Measurements from ENCODE around the gene PRDX1. TPM values are rescaled to one million over a fixed set of nuclear protein-coding genes. Genes with fewer than 3 reads are reported as not detected.
"Not testable (repeated sequence)": the region's sequence is repeated elsewhere in the genome, so short reads cannot be mapped to it uniquely, and the experiment has no call there.

Gene PRDX1
- total RNA-seq, 1 experiment from 2014 or later = 397 TPM

DNA sequence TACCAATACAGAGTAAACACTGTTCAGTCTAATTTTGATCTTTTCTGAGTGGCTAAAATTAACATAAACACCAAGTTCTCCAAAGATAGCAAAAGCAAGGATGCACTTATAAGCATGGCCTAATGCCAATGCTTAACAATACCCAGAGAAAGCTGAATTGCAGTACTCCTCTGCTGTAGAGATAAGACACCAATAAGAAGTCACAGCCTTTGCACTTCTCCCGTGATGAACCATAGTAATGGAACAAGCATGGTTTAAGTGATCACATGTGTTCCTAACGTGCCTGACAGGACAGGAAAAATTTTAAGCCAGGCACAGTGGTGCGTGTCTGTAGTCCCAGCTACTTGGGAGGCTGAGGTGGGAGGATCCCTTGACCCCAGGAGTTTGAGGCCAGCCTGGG is 5.6 kb downstream of the PRDX1 start:
- Histone ChIP-seq H4K20me1 (ENCODE audit: insufficient read depth, low read depth, low read length) (peaks cover 20% of the 10 kb centered on the region), H3K9me3 (ENCODE audit: low read length) (no peaks in the 10 kb centered on the region), H3K79me2 (ENCODE audit: low read length) (peaks cover 35% of the 10 kb centered on the region), H3K9ac (ENCODE audit: low read length) (no peak overlapping the region), H3K4me3 (ENCODE audit: low read length) (no peak overlapping the region), H3K4me2 (ENCODE audit: low read depth, low read length, poor library complexity, severe bottlenecking) (no peak overlapping the region), H3K36me3 (ENCODE audit: insufficient read depth, low read length) (peaks cover 51% of the 10 kb centered on the region), H3K4me1 (ENCODE audit: low read length) (peaks cover 20% of the 10 kb centered on the region), H2AFZ (ENCODE audit: low read length) (no peak overlapping the region), H3K27me3 (ENCODE audit: low read length) (no peaks in the 10 kb centered on the region), H3K9me2 (replicated peaks; ENCODE audit: insufficient read depth, low read length) (no peaks in the 10 kb centered on the region), H3K27ac (ENCODE audit: low read length) (no peak overlapping the region)
- DNase-seq = no peak

DNA sequence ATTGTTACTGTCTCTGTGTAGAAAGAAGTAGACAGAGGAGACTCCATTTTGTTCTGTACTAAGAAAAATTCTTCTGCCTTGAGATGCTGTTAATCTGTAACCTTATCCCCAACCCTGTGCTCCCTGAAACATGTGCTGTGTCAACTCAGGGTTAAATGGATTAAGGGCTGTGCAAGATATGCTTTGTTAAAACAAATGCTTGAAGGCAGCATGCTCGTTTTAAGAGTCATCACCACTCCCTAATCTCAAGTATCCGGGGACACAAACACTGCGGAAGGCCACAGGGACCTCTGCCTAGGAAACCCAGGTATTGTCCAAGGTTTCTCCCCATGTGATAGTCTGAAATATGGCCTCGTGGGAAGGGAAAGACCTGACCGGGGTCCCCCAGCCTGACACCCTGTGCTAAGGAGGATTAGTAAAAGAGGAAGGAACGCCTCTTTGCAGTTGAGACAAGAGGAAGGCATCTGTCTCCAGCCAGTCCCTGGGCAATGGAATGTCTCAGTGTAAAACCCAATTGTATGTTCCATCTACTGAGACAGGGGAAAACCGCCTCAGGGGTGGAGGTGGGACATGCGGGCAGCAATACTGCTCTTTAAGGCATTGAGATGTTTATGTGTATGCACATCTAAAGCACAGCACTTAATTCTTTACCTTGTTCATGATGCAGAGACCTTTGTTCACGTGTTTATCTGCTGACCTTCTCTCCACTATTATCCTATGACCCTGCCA is 8.0 kb downstream of the PRDX1 start:
- not testable (repeated sequence) for H3K4me1 ChIP-seq (ENCODE audit: low read length); H2AFZ ChIP-seq (ENCODE audit: low read length); H3K27ac ChIP-seq (ENCODE audit: low read length); H3K4me2 ChIP-seq (ENCODE audit: low read depth, low read length, poor library complexity, severe bottlenecking); H3K9ac ChIP-seq (ENCODE audit: low read length); DNase-seq; H3K9me2 ChIP-seq (replicated peaks; ENCODE audit: insufficient read depth, low read length); H4K20me1 ChIP-seq (ENCODE audit: insufficient read depth, low read depth, low read length); H3K9me3 ChIP-seq (ENCODE audit: low read length); H3K27me3 ChIP-seq (ENCODE audit: low read length); H3K4me3 ChIP-seq (ENCODE audit: low read length)
- H3K36me3 ChIP-seq (ENCODE audit: insufficient read depth, low read length) = peaks cover 64% of the 10 kb centered on the region
- peaks cover 11% of the 10 kb centered on the region for H3K79me2 ChIP-seq (ENCODE audit: low read length)

DNA sequence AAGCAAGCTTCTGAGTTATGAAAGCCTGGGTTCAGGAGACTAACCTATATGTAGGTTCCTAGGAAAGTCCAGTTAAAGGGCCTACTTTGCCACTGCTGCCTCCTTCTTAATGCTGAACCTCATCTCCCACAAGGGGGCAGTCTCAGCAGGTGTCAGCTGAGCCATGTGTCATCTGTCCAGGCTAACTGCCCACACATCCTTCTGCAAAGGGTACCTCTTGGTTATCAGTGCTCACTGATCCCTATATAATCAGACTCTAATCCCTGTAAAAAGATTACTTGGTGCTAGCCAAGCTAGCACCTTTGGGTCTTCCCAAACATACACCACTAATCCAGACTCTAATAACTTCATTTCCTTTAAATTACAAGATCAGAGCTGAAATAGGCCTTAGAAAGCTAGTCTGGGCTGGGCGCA is 9.0 kb downstream of the PRDX1 start:
- Histone ChIP-seq H3K9me3 (ENCODE audit: low read length) (no peaks in the 10 kb centered on the region), H4K20me1 (ENCODE audit: insufficient read depth, low read depth, low read length) (peaks cover 9% of the 10 kb centered on the region; the same call in 1 of the 2 replicates), H3K36me3 (ENCODE audit: insufficient read depth, low read length) (peaks cover 58% of the 10 kb centered on the region), H3K27ac (ENCODE audit: low read length) (no peak overlapping the region), H3K4me3 (ENCODE audit: low read length) (no peak overlapping the region), H2AFZ (ENCODE audit: low read length) (no peak overlapping the region), H3K79me2 (ENCODE audit: low read length) (peaks cover 3% of the 10 kb centered on the region), H3K9ac (ENCODE audit: low read length) (no peak overlapping the region), H3K4me1 (ENCODE audit: low read length) (no peaks in the 10 kb centered on the region), H3K9me2 (replicated peaks; ENCODE audit: insufficient read depth, low read length) (no peaks in the 10 kb centered on the region), H3K27me3 (ENCODE audit: low read length) (no peaks in the 10 kb centered on the region), H3K4me2 (ENCODE audit: low read depth, low read length, poor library complexity, severe bottlenecking) (no peak overlapping the region)
- DNase-seq = peak; percentile 79

DNA sequence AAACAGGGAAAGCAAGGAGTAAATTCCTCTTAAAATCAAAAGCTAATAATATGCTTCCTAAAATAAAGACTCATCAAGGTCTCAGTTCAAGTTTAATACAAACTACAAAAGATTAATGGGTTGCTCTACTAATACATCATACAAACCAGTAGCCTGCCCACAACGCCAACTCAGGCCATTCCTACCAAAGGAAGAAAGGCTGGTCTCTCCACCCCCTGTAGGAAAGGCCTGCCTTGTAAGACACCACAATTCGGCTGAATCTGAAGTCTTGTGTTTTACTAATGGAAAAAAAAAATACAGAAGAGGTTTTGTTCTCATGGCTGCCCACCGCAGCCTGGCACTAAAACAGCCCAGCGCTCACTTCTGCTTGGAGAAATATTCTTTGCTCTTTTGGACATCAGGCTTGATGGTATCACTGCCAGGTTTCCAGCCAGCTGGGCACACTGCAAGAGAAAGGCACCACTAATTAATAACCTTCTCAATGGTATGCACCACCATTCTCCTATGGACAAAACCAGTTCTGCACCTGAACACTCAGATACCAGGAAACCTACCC is 10.6 kb downstream of the PRDX1 start:
- H3K36me3 ChIP-seq (ENCODE audit: insufficient read depth, low read length) = peaks cover 51% of the 10 kb centered on the region
- H3K9me3 ChIP-seq (ENCODE audit: low read length) = no peaks in the 10 kb centered on the region
- no peak overlapping the region for H3K9ac ChIP-seq (ENCODE audit: low read length)
- no peaks in the 10 kb centered on the region for H3K9me2 ChIP-seq (replicated peaks; ENCODE audit: insufficient read depth, low read length)
- no peak overlapping the region for H3K27ac ChIP-seq (ENCODE audit: low read length)
- H3K4me2 ChIP-seq (ENCODE audit: low read depth, low read length, poor library complexity, severe bottlenecking) = no peak overlapping the region
- H3K4me3 ChIP-seq (ENCODE audit: low read length) = no peak overlapping the region
- H3K79me2 ChIP-seq (ENCODE audit: low read length) = no peaks in the 10 kb centered on the region
- H3K4me1 ChIP-seq (ENCODE audit: low read length) = no peaks in the 10 kb centered on the region
- peaks cover 5% of the 10 kb centered on the region; the same call in 1 of the 2 replicates for H4K20me1 ChIP-seq (ENCODE audit: insufficient read depth, low read depth, low read length)
- no peak overlapping the region for H2AFZ ChIP-seq (ENCODE audit: low read length)
- no peaks in the 10 kb centered on the region for H3K27me3 ChIP-seq (ENCODE audit: low read length)
- DNase-seq = no peak

DNA sequence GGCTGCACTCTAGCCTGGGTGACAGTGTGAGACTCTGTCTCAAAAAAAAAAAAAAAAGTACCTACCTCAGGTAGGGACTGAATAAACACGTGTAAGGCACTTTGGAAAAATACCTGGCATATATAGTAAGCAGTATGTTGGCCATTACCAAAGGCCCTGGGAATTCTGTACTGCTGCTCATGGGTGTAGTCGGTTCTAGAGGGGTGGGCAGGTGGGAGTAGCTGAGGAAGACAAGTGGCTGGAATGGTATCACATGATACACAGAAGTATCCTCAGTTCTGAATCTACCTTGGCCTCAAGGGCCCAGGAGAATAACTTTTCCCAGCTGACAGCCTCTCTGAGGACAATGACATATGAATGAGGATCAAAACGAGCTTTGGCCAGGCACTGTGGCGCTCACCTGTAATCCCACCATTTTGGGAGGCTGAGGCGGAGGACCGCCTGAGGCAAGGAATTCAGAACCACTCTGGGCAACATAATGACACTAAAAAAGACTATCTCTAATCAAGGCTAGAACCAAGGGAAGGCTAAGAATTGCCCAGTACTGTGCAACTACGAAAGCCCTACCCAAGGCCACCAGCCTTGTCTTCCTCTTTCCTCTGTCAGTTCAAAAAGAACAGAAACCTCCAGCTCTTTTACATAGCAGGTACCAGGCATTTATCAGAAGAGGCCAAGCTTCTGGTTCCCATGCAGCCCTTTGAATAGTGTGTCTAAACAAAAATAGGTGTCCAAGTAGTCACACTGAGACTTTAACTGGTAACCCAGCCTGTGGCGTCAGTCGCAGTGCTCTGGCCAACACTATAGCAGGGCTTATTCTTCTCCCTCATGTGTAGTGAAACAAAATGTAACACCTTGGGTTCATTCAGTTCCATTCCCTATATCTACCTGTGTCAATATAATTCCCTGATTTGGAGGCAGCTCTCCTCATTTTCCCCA is 11.4 kb downstream of the PRDX1 start:
- Histone ChIP-seq H3K9me3 (ENCODE audit: low read length) (no peaks in the 10 kb centered on the region), H3K9me2 (replicated peaks; ENCODE audit: insufficient read depth, low read length) (no peaks in the 10 kb centered on the region), H4K20me1 (ENCODE audit: insufficient read depth, low read depth, low read length) (peaks cover 5% of the 10 kb centered on the region; the same call in 1 of the 2 replicates), H3K27me3 (ENCODE audit: low read length) (no peaks in the 10 kb centered on the region), H3K27ac (ENCODE audit: low read length) (no peak overlapping the region), H2AFZ (ENCODE audit: low read length) (no peak overlapping the region), H3K36me3 (ENCODE audit: insufficient read depth, low read length) (peaks cover 45% of the 10 kb centered on the region), H3K4me3 (ENCODE audit: low read length) (no peak overlapping the region), H3K4me1 (ENCODE audit: low read length) (no peaks in the 10 kb centered on the region), H3K79me2 (ENCODE audit: low read length) (no peaks in the 10 kb centered on the region), H3K9ac (ENCODE audit: low read length) (no peak overlapping the region), H3K4me2 (ENCODE audit: low read depth, low read length, poor library complexity, severe bottlenecking) (no peak overlapping the region)
- no peak for DNase-seq

DNA sequence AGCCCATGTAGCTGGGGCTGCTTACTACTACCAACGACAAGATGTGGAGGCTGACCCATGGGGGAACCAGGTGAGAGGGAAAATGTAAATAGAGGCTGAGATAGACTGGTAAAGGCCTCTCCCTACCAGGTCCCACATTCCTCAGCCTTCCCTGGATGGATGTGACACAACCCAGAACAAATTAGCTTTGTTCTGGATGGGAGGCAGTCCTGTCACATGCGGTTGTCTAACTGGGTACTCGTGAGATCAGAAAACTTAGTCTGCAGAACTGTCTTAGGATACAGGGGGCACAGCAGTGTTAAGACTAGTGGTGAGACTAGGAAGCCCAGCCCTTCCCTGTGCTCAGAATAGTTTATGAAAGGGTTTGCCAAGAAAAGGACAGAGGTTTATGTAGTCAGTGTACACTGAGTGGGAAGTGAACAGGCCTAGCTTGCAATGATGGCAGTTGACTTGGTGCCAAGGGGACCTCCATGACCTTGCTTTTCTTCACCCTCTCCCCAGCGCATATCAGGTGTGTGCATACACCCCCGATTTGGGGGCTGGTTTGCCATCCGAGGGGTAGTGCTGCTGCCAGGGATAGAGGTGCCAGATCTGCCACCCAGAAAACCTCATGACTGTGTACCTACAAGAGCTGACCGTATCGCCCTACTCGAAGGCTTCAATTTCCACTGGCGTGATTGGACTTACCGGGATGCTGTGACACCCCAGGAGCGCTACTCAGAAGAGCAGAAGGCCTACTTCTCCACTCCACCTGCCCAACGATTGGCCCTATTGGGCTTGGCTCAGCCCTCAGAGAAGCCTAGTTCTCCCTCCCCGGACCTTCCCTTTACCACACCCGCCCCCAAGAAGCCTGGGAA is 13.2 kb downstream of the PRDX1 start:
- Histone ChIP-seq H3K36me3 (ENCODE audit: insufficient read depth, low read length) (peaks cover 35% of the 10 kb centered on the region), H3K4me2 (ENCODE audit: low read depth, low read length, poor library complexity, severe bottlenecking) (no peak overlapping the region), H3K27me3 (ENCODE audit: low read length) (no peaks in the 10 kb centered on the region), H3K9ac (ENCODE audit: low read length) (no peak overlapping the region), H3K79me2 (ENCODE audit: low read length) (peaks cover 5% of the 10 kb centered on the region), H2AFZ (ENCODE audit: low read length) (no peak overlapping the region), H3K9me3 (ENCODE audit: low read length) (no peaks in the 10 kb centered on the region), H3K9me2 (replicated peaks; ENCODE audit: insufficient read depth, low read length) (no peaks in the 10 kb centered on the region), H3K4me1 (ENCODE audit: low read length) (no peaks in the 10 kb centered on the region), H3K27ac (ENCODE audit: low read length) (no peak overlapping the region), H4K20me1 (ENCODE audit: insufficient read depth, low read depth, low read length) (peaks cover 5% of the 10 kb centered on the region; the same call in 1 of the 2 replicates), H3K4me3 (ENCODE audit: low read length) (no peak overlapping the region)
- DNase-seq = peak; percentile 67

DNA sequence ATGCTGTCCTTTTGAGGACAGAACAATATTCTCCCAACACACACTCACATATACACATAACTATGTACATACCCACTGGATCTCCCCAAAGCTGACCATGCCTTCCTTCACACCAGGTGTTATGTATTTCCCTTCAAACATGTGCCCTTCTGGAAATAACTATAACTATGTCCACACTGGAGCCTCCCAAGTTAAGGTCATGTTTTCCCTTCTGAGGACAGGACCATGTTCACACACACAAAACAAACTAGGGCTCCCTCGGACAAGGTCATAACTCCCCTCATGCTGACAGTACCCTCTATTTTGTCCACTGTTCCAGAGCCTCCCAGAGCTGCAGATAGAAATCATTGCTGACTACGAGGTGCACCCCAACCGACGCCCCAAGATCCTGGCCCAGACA is 13.8 kb downstream of the PRDX1 start:
- Histone ChIP-seq H3K79me2 (ENCODE audit: low read length) (peaks cover 6% of the 10 kb centered on the region), H3K4me3 (ENCODE audit: low read length) (no peak overlapping the region), H3K27me3 (ENCODE audit: low read length) (no peaks in the 10 kb centered on the region), H2AFZ (ENCODE audit: low read length) (no peak overlapping the region), H4K20me1 (ENCODE audit: insufficient read depth, low read depth, low read length) (peaks cover 5% of the 10 kb centered on the region; the same call in 1 of the 2 replicates), H3K9ac (ENCODE audit: low read length) (no peak overlapping the region), H3K9me3 (ENCODE audit: low read length) (no peaks in the 10 kb centered on the region), H3K27ac (ENCODE audit: low read length) (no peak overlapping the region), H3K9me2 (replicated peaks; ENCODE audit: insufficient read depth, low read length) (no peaks in the 10 kb centered on the region), H3K4me2 (ENCODE audit: low read depth, low read length, poor library complexity, severe bottlenecking) (no peak overlapping the region), H3K4me1 (ENCODE audit: low read length) (no peaks in the 10 kb centered on the region), H3K36me3 (ENCODE audit: insufficient read depth, low read length) (peaks cover 31% of the 10 kb centered on the region)
- no peak for DNase-seq

Data from Karpas-422 (cell line).